ENCODE results near the gene SPINT1. TPM values are rescaled to one million over a fixed set of nuclear protein-coding genes. Genes with fewer than 3 reads are reported as not detected.

SPINT1 gene
- total RNA-seq, 2 donors from 2014 or later, result 6.5 to 13.0 TPM

DNA sequence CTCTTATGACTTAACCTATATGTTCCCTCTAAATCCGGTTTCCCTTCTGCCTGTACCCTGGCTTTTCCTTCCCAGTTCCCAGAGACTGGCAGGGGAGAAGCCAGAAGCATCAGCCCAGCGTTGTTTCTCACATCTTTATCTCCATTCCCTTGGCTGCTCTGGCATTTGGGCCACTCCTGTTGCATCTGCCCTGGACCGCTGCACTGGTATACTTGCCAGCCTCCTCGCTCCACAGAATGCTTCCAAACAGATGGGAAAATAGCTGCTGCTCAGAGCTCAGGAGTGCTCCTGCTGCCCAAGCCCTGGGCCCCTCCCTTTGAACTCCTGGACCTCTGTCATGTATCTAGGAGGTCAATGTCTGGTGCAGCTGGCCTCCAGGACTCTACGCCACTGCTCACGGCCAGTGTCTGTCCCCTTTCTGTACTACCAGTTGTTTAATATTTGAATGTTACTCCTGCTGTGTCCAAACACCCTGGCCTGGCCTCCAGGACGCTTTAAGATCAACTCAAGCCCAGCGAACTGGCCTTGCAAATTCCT is 6.8 kb downstream of the SPINT1 start:
- no peaks in the 10 kb centered on the region for H3K4me1 ChIP-seq
- TF ChIP-seq CTCF (IDR thresholded peaks at IDR 0.05), result no peak
- DNase-seq (ENCODE audit: low spot score), result no peak
- H3K9me3 ChIP-seq, result no peaks in the 10 kb centered on the region
- no peak overlapping the region for H3K27ac ChIP-seq
- H3K36me3 ChIP-seq, result no peaks in the 10 kb centered on the region
- no peaks in the 10 kb centered on the region for H3K27me3 ChIP-seq
- no peak overlapping the region for H3K4me3 ChIP-seq

- Histone ChIP-seq H3K9me3 (no peaks in the 10 kb centered on the region), H3K27me3 (no peaks in the 10 kb centered on the region), H3K4me3 (no peak overlapping the region), H3K36me3 (no peaks in the 10 kb centered on the region), H3K27ac (no peak overlapping the region), H3K4me1 (peaks cover 0 to 1% of the 10 kb centered on the region in 2 donors)
- no peak for TF ChIP-seq CTCF (IDR thresholded peaks at IDR 0.05)
- no peak for DNase-seq (ENCODE audit: low spot score)
Observed at GRCh38 chr15:40852529-40852928, 8.7 kb downstream of the SPINT1 start.

GRCh38 chr15:40853241-40853890 is 9.5 kb downstream of the SPINT1 start:
- H3K4me3 ChIP-seq, result no peak overlapping the region
- no peak for TF ChIP-seq CTCF (IDR thresholded peaks at IDR 0.05)
- DNase-seq (ENCODE audit: low spot score), result no peak
- H3K36me3 ChIP-seq, result no peaks in the 10 kb centered on the region
- H3K4me1 ChIP-seq, result peaks cover 0 to 6% of the 10 kb centered on the region in 2 donors
- no peaks in the 10 kb centered on the region for H3K9me3 ChIP-seq
- H3K27me3 ChIP-seq, result no peaks in the 10 kb centered on the region
- H3K27ac ChIP-seq, result no peak overlapping the region

GRCh38 chr15:40854161-40854560 is 10.3 kb downstream of the SPINT1 start:
- Histone ChIP-seq H3K27me3 (no peaks in the 10 kb centered on the region), H3K36me3 (no peaks in the 10 kb centered on the region), H3K4me3 (no peak overlapping the region), H3K4me1 (peaks cover 0 to 6% of the 10 kb centered on the region in 2 donors), H3K27ac (no peak overlapping the region), H3K9me3 (no peaks in the 10 kb centered on the region)
- no peak for DNase-seq (ENCODE audit: low spot score)
- TF ChIP-seq CTCF (IDR thresholded peaks at IDR 0.05), result no peak

GRCh38 chr15:40855706-40856234 is 11.9 kb downstream of the SPINT1 start:
- no peak overlapping the region for H3K27ac ChIP-seq
- H3K36me3 ChIP-seq, result no peaks in the 10 kb centered on the region
- DNase-seq (ENCODE audit: low spot score), result no peak
- peaks cover 0 to 6% of the 10 kb centered on the region in 2 donors for H3K4me1 ChIP-seq
- no peak overlapping the region for H3K4me3 ChIP-seq
- no peak for TF ChIP-seq CTCF (IDR thresholded peaks at IDR 0.05)
- no peaks in the 10 kb centered on the region for H3K9me3 ChIP-seq
- no peaks in the 10 kb centered on the region for H3K27me3 ChIP-seq

All from right atrium auricular region (tissue), 2 donors.